ENCODE results near the gene RGR.

- TF ChIP-seq, protein P1, sequence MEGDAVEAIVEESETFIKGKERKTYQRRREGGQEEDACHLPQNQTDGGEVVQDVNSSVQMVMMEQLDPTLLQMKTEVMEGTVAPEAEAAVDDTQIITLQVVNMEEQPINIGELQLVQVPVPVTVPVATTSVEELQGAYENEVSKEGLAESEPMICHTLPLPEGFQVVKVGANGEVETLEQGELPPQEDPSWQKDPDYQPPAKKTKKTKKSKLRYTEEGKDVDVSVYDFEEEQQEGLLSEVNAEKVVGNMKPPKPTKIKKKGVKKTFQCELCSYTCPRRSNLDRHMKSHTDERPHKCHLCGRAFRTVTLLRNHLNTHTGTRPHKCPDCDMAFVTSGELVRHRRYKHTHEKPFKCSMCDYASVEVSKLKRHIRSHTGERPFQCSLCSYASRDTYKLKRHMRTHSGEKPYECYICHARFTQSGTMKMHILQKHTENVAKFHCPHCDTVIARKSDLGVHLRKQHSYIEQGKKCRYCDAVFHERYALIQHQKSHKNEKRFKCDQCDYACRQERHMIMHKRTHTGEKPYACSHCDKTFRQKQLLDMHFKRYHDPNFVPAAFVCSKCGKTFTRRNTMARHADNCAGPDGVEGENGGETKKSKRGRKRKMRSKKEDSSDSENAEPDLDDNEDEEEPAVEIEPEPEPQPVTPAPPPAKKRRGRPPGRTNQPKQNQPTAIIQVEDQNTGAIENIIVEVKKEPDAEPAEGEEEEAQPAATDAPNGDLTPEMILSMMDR (IDR thresholded peaks at IDR 0.05): no peak
- no peak for TF ChIP-seq POLR2A (IDR thresholded peaks at IDR 0.05)
These were observed 63.8 kb downstream of the RGR start for GRCh38 chr10:84308481-84309304.
